OCI-LY1 (cell line): ENCODE measurements around the gene HPS5.
"Not testable (repeated sequence)": the region's sequence is repeated elsewhere in the genome, so short reads cannot be mapped to it uniquely, and the experiment has no call there.

ENCODE experiments used
- H2AFZ ChIP-seq: fragments of 200-600 bp; sonication (generic), shearing (Covaris generic); 2 replicates; pipeline ENCODE4 v1.6.0; 2014; ENCODE audit warnings: antibody characterized with exemption, mild to moderate bottlenecking, low read length
- H3F3A ChIP-seq: fragments of 200-600 bp; sonication (generic), shearing (Covaris generic); 2 replicates; pipeline ENCODE4 v1.6.0; 2014; ENCODE audit warnings: mild to moderate bottlenecking, antibody characterized with exemption, low read length, moderate library complexity; ENCODE audit not compliant: insufficient read depth
- H3K27ac ChIP-seq: fragments of 200-600 bp; sonication (generic); 2 replicates; pipeline ENCODE4 v1.5.1; 2014; ENCODE audit warnings: low read length, mixed run types, mild to moderate bottlenecking, low read depth; ENCODE audit not compliant: poor library complexity, severe bottlenecking
- H3K27me3 ChIP-seq: fragments of 200-600 bp; sonication (generic); 2 replicates; pipeline ENCODE4 v1.6.0; 2014; ENCODE audit warnings: antibody characterized with exemption, mild to moderate bottlenecking, low read length, moderate library complexity; ENCODE audit not compliant: insufficient read depth
- H3K36me3 ChIP-seq: fragments of 200-600 bp; sonication (generic); 2 replicates; pipeline ENCODE4 v1.6.1; 2014; ENCODE audit warnings: mild to moderate bottlenecking, antibody characterized with exemption, low read length, moderate library complexity, mixed read lengths; ENCODE audit not compliant: insufficient read depth
- H3K4me1 ChIP-seq: fragments of 200-600 bp; sonication (generic); 2 replicates; pipeline ENCODE4 v1.5.1; 2014; ENCODE audit warnings: mild to moderate bottlenecking, low read length, moderate library complexity; ENCODE audit not compliant: insufficient read depth, severe bottlenecking
- H3K4me2 ChIP-seq: fragments of 200-600 bp; sonication (generic), shearing (Covaris generic); 2 replicates; pipeline ENCODE4 v1.6.1; 2014; ENCODE audit warnings: low read length
- H3K4me3 ChIP-seq: fragments of 200-600 bp; sonication (generic); 2 replicates; pipeline ENCODE4 v1.5.1; 2014; ENCODE audit warnings: low read length, low read depth, mild to moderate bottlenecking, mixed read lengths; ENCODE audit not compliant: poor library complexity, severe bottlenecking
- H3K79me2 ChIP-seq: fragments of 200-600 bp; shearing (Covaris generic); 2 replicates; pipeline ENCODE4 v1.6.1; 2016; ENCODE audit warnings: mixed run types, low read length, mixed read lengths; ENCODE audit not compliant: insufficient read depth
- H3K9ac ChIP-seq: fragments of 200-600 bp; sonication (generic), shearing (Covaris generic); 2 replicates; pipeline ENCODE4 v1.6.1; 2014; ENCODE audit warnings: mild to moderate bottlenecking, low read length, mixed read lengths
- H3K9me2 ChIP-seq: fragments of 200-600 bp; sonication (generic), shearing (Covaris generic); 2 replicates; pipeline ENCODE4 v1.6.1; 2014; ENCODE audit warnings: low read depth, mild to moderate bottlenecking, low read length, mixed read lengths
- H3K9me3 ChIP-seq: fragments of 200-600 bp; shearing (Covaris generic); 2 replicates; pipeline ENCODE4 v1.6.1; 2014; ENCODE audit warnings: low read length, mixed read lengths
- H4K20me1 ChIP-seq: fragments of 200-600 bp; sonication (generic), shearing (Covaris generic); 2 replicates; pipeline ENCODE4 v1.6.0; 2016; ENCODE audit warnings: mild to moderate bottlenecking, low read length; ENCODE audit not compliant: insufficient read depth
- EZH2 ChIP-seq: fragments of 200-600 bp; sonication (generic), shearing (Covaris generic); IDR thresholded peaks from 2 replicates; pipeline ENCODE4 v1.8.0; 2017; ENCODE audit warnings: borderline replicate concordance, mixed run types, mild to moderate bottlenecking, antibody characterized with exemption, low read length, moderate library complexity, mixed read lengths
- TF ChIP-seq, protein P1 (sequence below): fragments of 200-600 bp; sonication (generic), shearing (Covaris generic); IDR thresholded peaks from 2 replicates; pipeline ENCODE4 v1.5.1; 2017; ENCODE audit warnings: mild to moderate bottlenecking, antibody characterized with exemption, low read length, moderate library complexity, mixed read lengths

HPS5 gene

DNA sequence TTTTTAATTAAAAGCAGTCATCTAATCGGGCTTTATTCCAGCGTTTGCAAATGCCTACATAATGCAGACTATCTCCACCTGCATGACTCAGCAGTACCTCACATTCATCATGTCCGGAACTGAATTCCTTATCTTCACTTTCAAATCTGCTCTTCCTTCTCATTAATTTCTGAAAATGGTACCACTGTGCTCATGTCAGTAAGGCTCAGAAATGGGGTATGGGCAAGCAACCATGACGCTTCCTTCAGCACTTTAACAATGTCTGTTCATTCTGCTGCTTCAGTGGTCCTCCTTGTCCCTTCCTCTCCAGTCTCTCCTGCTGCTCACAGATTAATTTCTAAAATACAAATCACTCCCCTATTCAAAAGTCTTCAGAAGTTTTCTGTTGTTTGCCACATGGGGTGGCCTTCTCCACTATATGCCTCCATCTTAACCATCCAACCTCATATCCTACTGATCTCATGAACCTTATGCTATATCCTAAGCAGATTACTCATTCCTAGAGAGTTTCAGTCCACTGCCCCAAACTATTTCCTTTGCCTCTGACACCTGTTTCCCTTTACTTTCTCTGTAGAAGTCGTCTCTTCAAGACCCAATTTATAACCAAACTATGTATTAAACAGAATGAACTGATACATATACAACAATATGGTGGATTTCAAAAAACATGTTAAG is 7.4 kb upstream of the HPS5 start:
- peaks cover 49% of the 10 kb centered on the region for H3K79me2 ChIP-seq
- no peak overlapping the region for H3K9ac ChIP-seq
- H3K27ac ChIP-seq, result no peak overlapping the region
- no peaks in the 10 kb centered on the region for H3K9me3 ChIP-seq
- TF ChIP-seq EZH2, result no peak
- TF ChIP-seq, protein P1, sequence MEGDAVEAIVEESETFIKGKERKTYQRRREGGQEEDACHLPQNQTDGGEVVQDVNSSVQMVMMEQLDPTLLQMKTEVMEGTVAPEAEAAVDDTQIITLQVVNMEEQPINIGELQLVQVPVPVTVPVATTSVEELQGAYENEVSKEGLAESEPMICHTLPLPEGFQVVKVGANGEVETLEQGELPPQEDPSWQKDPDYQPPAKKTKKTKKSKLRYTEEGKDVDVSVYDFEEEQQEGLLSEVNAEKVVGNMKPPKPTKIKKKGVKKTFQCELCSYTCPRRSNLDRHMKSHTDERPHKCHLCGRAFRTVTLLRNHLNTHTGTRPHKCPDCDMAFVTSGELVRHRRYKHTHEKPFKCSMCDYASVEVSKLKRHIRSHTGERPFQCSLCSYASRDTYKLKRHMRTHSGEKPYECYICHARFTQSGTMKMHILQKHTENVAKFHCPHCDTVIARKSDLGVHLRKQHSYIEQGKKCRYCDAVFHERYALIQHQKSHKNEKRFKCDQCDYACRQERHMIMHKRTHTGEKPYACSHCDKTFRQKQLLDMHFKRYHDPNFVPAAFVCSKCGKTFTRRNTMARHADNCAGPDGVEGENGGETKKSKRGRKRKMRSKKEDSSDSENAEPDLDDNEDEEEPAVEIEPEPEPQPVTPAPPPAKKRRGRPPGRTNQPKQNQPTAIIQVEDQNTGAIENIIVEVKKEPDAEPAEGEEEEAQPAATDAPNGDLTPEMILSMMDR, result no peak
- no peaks in the 10 kb centered on the region for H3K9me2 ChIP-seq
- peaks cover 12% of the 10 kb centered on the region for H3K4me1 ChIP-seq
- no peaks in the 10 kb centered on the region for H4K20me1 ChIP-seq
- no peaks in the 10 kb centered on the region for H3F3A ChIP-seq
- H3K4me3 ChIP-seq, result no peak overlapping the region
- H2AFZ ChIP-seq, result no peak overlapping the region
- H3K36me3 ChIP-seq, result peaks cover 84% of the 10 kb centered on the region
- no peaks in the 10 kb centered on the region for H3K27me3 ChIP-seq
- H3K4me2 ChIP-seq, result no peak overlapping the region

DNA sequence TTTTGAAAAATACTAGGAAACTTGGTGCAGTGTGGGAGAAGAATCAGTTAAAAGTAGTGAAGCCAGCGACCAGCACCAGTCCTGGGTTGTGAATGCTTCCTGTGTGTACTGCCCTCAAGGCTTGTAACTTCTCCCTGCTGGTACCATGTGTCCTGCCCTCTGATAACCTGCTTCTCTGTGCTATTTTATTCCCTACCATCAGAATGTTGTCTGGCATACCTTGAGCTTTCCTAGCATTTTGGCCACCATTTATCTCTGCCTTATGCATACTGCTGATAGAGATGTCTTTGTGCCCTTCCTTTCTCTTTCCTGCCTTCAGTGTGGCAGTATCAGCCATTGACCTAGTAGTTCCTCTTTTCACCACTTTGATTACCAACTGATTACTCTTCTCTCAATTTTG is 2.4 kb upstream of the HPS5 start:
- Histone ChIP-seq H3K4me3 (peak overlapping the region; percentile 93), H3K4me2 (peak overlapping the region; percentile 97), H3K27ac (no peak overlapping the region), H3K9me3 (no peaks in the 10 kb centered on the region), H3K9ac (peak overlapping the region; percentile 97; the same call in 1 of the 2 replicates), H3K4me1 (peaks cover 46% of the 10 kb centered on the region), H3F3A (no peaks in the 10 kb centered on the region), H4K20me1 (no peaks in the 10 kb centered on the region), H3K36me3 (peaks cover 41% of the 10 kb centered on the region), H3K9me2 (no peaks in the 10 kb centered on the region), H2AFZ (no peak overlapping the region), H3K27me3 (no peaks in the 10 kb centered on the region), H3K79me2 (peaks cover 74% of the 10 kb centered on the region)
- TF ChIP-seq, protein P1, result no peak
- no peak for TF ChIP-seq EZH2

DNA sequence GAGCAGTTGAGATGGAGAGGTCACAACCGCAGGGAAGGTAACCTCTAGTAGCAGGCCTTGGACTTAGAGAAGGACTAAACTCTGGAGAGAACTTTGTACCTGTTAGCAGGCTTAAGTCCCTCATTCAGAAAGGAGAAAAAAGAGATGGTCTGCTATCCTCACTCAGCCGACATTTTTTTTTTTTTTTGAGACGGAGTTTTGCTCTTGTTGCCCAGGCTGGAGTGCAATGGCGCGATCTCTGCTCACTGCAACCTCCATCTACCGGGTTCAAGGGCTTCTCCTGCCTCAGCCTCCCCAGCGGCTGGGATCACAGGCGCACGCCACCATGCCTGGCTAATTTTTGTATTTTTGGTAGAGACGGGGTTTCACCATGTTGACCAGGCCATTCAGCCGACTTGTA is 1.9 kb upstream of the HPS5 start:
- H3K9me2 ChIP-seq, H3K9me3 ChIP-seq, H3F3A ChIP-seq, H3K27me3 ChIP-seq, H2AFZ ChIP-seq, H4K20me1 ChIP-seq, H3K27ac ChIP-seq: not testable (repeated sequence)
- H3K4me3 ChIP-seq, result peak overlapping the region; percentile 93
- H3K79me2 ChIP-seq, result peaks cover 78% of the 10 kb centered on the region
- peaks cover 36% of the 10 kb centered on the region for H3K36me3 ChIP-seq
- H3K9ac ChIP-seq, result peak overlapping the region; percentile 97
- peak overlapping the region; percentile 97 for H3K4me2 ChIP-seq
- peaks cover 51% of the 10 kb centered on the region for H3K4me1 ChIP-seq
